Nephron progenitor cell (in vitro differentiated cells): ENCODE results near the gene HBG2.

Experiments used
- DNase-seq: peaks from one replicate; pipeline ENCODE4 v3.0.0; 2021
- H3K27ac Mint-ChIP-seq: 2 replicates; pipeline ENCODE4 v1.8.0; 2021; ENCODE audit warnings: mild to moderate bottlenecking, moderate library complexity, mixed read lengths
- H3K27me3 Mint-ChIP-seq: 2 replicates; pipeline ENCODE4 v1.8.0; 2021; ENCODE audit warnings: mild to moderate bottlenecking, low read depth, mixed read lengths; ENCODE audit not compliant: poor library complexity
- H3K36me3 Mint-ChIP-seq: 2 replicates; pipeline ENCODE4 v1.8.0; 2021; ENCODE audit warnings: low read depth, mixed read lengths
- H3K4me1 Mint-ChIP-seq: 2 replicates; pipeline ENCODE4 v1.8.0; 2021; ENCODE audit warnings: mixed read lengths
- H3K4me3 Mint-ChIP-seq: 2 replicates; pipeline ENCODE4 v1.8.0; 2021; ENCODE audit warnings: mild to moderate bottlenecking, moderate library complexity, mixed read lengths
- H3K9me3 Mint-ChIP-seq: 2 replicates; pipeline ENCODE4 v1.8.0; 2021; ENCODE audit warnings: mild to moderate bottlenecking, moderate library complexity, mixed read lengths
- TF ChIP-seq, protein P1 (sequence below): fragments of 200-600 bp; sonication (generic); IDR thresholded peaks from 2 replicates; pipeline ENCODE4 v1.5.0; 2021; ENCODE audit warnings: antibody characterized with exemption

HBG2 gene

GRCh38 chr11:5284637-5285036 is 30.1 kb upstream of the HBG2 start:
- TF ChIP-seq, protein P1, sequence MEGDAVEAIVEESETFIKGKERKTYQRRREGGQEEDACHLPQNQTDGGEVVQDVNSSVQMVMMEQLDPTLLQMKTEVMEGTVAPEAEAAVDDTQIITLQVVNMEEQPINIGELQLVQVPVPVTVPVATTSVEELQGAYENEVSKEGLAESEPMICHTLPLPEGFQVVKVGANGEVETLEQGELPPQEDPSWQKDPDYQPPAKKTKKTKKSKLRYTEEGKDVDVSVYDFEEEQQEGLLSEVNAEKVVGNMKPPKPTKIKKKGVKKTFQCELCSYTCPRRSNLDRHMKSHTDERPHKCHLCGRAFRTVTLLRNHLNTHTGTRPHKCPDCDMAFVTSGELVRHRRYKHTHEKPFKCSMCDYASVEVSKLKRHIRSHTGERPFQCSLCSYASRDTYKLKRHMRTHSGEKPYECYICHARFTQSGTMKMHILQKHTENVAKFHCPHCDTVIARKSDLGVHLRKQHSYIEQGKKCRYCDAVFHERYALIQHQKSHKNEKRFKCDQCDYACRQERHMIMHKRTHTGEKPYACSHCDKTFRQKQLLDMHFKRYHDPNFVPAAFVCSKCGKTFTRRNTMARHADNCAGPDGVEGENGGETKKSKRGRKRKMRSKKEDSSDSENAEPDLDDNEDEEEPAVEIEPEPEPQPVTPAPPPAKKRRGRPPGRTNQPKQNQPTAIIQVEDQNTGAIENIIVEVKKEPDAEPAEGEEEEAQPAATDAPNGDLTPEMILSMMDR = no peak
- no peak overlapping the region for H3K4me3 Mint-ChIP-seq
- H3K27ac Mint-ChIP-seq = no peak overlapping the region
- no peak for DNase-seq
- H3K27me3 Mint-ChIP-seq = peaks cover 10% of the 10 kb centered on the region
- no peaks in the 10 kb centered on the region for H3K9me3 Mint-ChIP-seq
- H3K4me1 Mint-ChIP-seq = peaks cover 5% of the 10 kb centered on the region
- no peaks in the 10 kb centered on the region for H3K36me3 Mint-ChIP-seq

DNA sequence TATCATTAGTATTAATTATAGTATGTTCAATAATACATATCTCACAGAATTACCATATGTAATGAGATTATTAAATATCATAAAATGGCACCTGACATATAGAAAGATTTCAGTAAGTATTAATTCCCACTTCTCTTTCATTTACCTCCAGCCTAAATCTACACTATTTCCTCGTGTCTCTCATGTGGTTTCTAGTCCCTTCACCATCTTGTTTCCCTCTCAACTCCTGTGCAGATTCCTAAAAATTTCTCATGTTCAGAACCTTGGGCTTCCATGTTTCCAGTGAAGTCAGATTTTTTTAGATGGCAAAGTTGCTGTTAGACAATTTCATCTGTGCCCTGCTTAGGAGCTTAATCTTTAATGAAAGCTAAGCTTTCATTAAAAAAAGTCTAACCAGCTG is 29.3 kb upstream of the HBG2 start:
- Mint-ChIP-seq H3K4me3 (no peak overlapping the region), H3K27ac (no peak overlapping the region), H3K9me3 (no peaks in the 10 kb centered on the region), H3K36me3 (no peaks in the 10 kb centered on the region), H3K27me3 (peaks cover 10% of the 10 kb centered on the region), H3K4me1 (peaks cover 5% of the 10 kb centered on the region)
- TF ChIP-seq, protein P1 = no peak
- DNase-seq = no peak

DNA sequence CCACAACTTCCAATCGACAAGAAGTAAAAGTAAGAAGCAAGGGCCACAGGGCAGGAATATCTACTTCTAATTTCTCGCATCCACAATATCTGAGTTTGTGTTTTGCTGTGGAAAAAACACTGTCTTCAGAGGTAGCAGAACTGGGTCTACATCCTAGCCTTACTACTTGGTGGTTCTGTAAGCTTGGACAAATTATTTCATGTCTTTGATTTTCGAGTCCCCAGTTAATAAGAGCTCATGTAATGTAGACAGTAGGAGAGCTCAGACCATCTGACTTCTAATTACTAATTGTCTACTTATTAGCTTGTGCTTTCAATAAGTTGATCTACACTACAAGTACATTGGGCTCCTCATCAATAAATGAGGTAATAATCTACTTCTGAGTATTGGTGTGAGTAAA is 28.5 kb upstream of the HBG2 start:
- DNase-seq = no peak

GRCh38 chr11:5282628-5283027 is 28.0 kb upstream of the HBG2 start:
- TF ChIP-seq, protein P1 = no peak
- Mint-ChIP-seq H3K36me3 (no peaks in the 10 kb centered on the region), H3K4me1 (peaks cover 5% of the 10 kb centered on the region), H3K27ac (no peak overlapping the region), H3K27me3 (peaks cover 5% of the 10 kb centered on the region), H3K9me3 (no peaks in the 10 kb centered on the region), H3K4me3 (no peak overlapping the region)
- DNase-seq = no peak

More for the DNA sequence above, 28.5 kb upstream of the HBG2 start:
- TF ChIP-seq, protein P1 = no peak
- Mint-ChIP-seq H3K27me3 (peaks cover 5% of the 10 kb centered on the region), H3K4me3 (no peak overlapping the region), H3K27ac (no peak overlapping the region), H3K36me3 (no peaks in the 10 kb centered on the region), H3K4me1 (peaks cover 5% of the 10 kb centered on the region), H3K9me3 (no peaks in the 10 kb centered on the region)

- Mint-ChIP-seq H3K9me3 (no peaks in the 10 kb centered on the region), H3K4me1 (peaks cover 5% of the 10 kb centered on the region), H3K27ac (no peak overlapping the region), H3K27me3 (peaks cover 5% of the 10 kb centered on the region), H3K4me3 (no peak overlapping the region), H3K36me3 (no peaks in the 10 kb centered on the region)
- DNase-seq = no peak
- TF ChIP-seq, protein P1 = no peak
These were observed 27.0 kb upstream of the HBG2 start for GRCh38 chr11:5281596-5281995.

GRCh38 chr11:5280582-5281102 is 26.1 kb upstream of the HBG2 start:
- Mint-ChIP-seq H3K9me3 (no peaks in the 10 kb centered on the region), H3K27ac (peak overlapping the region; percentile 26), H3K4me1 (peaks cover 5% of the 10 kb centered on the region), H3K36me3 (no peaks in the 10 kb centered on the region), H3K4me3 (no peak overlapping the region), H3K27me3 (peaks cover 5% of the 10 kb centered on the region)
- peak; percentile 6 for DNase-seq
- TF ChIP-seq, protein P1 = no peak
